CD4-positive, alpha-beta memory T cell (primary cell): ENCODE data around the gene TC2N. TPM values are rescaled to one million over a fixed set of nuclear protein-coding genes. Genes with fewer than 3 reads are reported as not detected.

Source experiments
- CTCF ChIA-PET: fragments of 350-600 bp; sonication (Branson Sonifier 250); formaldehyde crosslinking; loops from one replicate; lab custom pipeline; 2021; ENCODE audit warnings: inconsistent platforms; ENCODE audit not compliant: partially characterized antibody; lab: Charles Lee
- POLR2A ChIA-PET: fragments of 350-600 bp; sonication (Branson Sonifier 250); formaldehyde crosslinking; loops from one replicate; lab custom pipeline; 2021; ENCODE audit not compliant: partially characterized antibody; lab: Charles Lee
- DNase-seq, 5 donors: peaks; one replicate each; pipeline versions ENCODE4 v3.0.0 to v3.0.0-alpha.2; 2020 to 2022; ENCODE audit warnings: mixed read lengths in 1 of 5
- H3K27ac ChIP-seq: one replicate; pipeline ENCODE4 v1.7.0; 2013; ENCODE audit warnings: low read depth, low read length
- H3K27me3 ChIP-seq: 2 replicates; pipeline ENCODE4 v1.7.0; 2013; ENCODE audit warnings: mild to moderate bottlenecking, low read length, moderate library complexity; ENCODE audit not compliant: insufficient read depth
- H3K36me3 ChIP-seq: 2 replicates; pipeline ENCODE4 v1.7.0; 2013; ENCODE audit warnings: mild to moderate bottlenecking, low read length, moderate library complexity; ENCODE audit not compliant: insufficient read depth
- H3K4me1 ChIP-seq: 2 replicates; pipeline ENCODE4 v1.7.0; 2013; ENCODE audit warnings: mild to moderate bottlenecking, low read length, moderate library complexity; ENCODE audit not compliant: insufficient read depth
- H3K4me3 ChIP-seq, 2 donors: one replicate each; pipeline ENCODE4 v1.7.0; 2013; ENCODE audit warnings: low read length in 2 of 2, mild to moderate bottlenecking in 1 of 2
- H3K9me3 ChIP-seq, 2 donors: one replicate each; pipeline ENCODE4 v1.7.0; 2013; ENCODE audit warnings: low read length in 2 of 2, control low read depth in 1 of 2; ENCODE audit not compliant: control insufficient read depth in 1 of 2
- H3K27ac Mint-ChIP-seq, 7 donors: one replicate each; pipeline ENCODE4 v1.8.0; 2020 to 2021; ENCODE audit warnings: mixed read lengths in 7 of 7, mild to moderate bottlenecking in 6 of 7, inconsistent platforms in 3 of 7, moderate library complexity in 3 of 7
- H3K27me3 Mint-ChIP-seq, 2 donors: one replicate each; pipeline ENCODE4 v1.8.0; 2020 to 2021; ENCODE audit warnings: mixed read lengths in 2 of 2
- H3K36me3 Mint-ChIP-seq, 2 donors: one replicate each; pipeline ENCODE4 v1.8.0; 2020 to 2021; ENCODE audit warnings: mixed read lengths in 2 of 2, inconsistent platforms in 1 of 2, mild to moderate bottlenecking in 1 of 2
- H3K4me1 Mint-ChIP-seq, 4 donors: one replicate each; pipeline ENCODE4 v1.8.0; 2020 to 2021; ENCODE audit warnings: mixed read lengths in 4 of 4, mild to moderate bottlenecking in 1 of 4
- H3K4me3 Mint-ChIP-seq, 8 donors: one replicate each; pipeline ENCODE4 v1.8.0; 2020 to 2021; ENCODE audit warnings: mixed read lengths in 8 of 8, mild to moderate bottlenecking in 7 of 8, moderate library complexity in 6 of 8, inconsistent platforms in 3 of 8
- H3K9me3 Mint-ChIP-seq, 8 donors: one replicate each; pipeline ENCODE4 v1.8.0; 2020 to 2021; ENCODE audit warnings: mixed read lengths in 8 of 8, mild to moderate bottlenecking in 5 of 8, inconsistent platforms in 3 of 8, moderate library complexity in 1 of 8
- intact Hi-C: fragments of 100-400 bp; cut with micrococcal nuclease; formaldehyde crosslinking; loops from one replicate; pipeline ENCODE4 v1.15.1; 2023
- polyA plus RNA-seq, 2 donors: library from polyadenylated mRNA; unstranded; fragments of 300-500 nt; fragmentation: Illumina TruSeq; gene quantifications; one replicate each; pipeline ENCODE4 v1.2.3, GENCODE V29; 2021
- total RNA-seq, 2 experiments: library from RNA; stranded (reverse); gene quantifications; one replicate each; pipeline ENCODE4 v1.2.3, GENCODE V29; 2021

The TC2N gene
- total and polyA plus RNA-seq, 4 experiments from 2014 or later: 234 to 325 (median 291) TPM

- Histone ChIP-seq H3K4me3 (no peak overlapping the region), H3K4me1 (peaks cover 28% of the 10 kb centered on the region), H3K36me3 (no peaks in the 10 kb centered on the region), H3K27me3 (no peaks in the 10 kb centered on the region), H3K27ac (no peak overlapping the region), H3K9me3 (no peaks in the 10 kb centered on the region)
- no peak overlapping the region for H3K4me3 Mint-ChIP-seq
- H3K36me3 Mint-ChIP-seq: peaks cover 0 to 2% of the 10 kb centered on the region in 2 donors
- H3K27ac Mint-ChIP-seq: peak overlapping the region in 2 of 7 donors; percentile 9 to 51
- peaks cover 0 to 2% of the 10 kb centered on the region in 2 donors for H3K27me3 Mint-ChIP-seq
- intact Hi-C loops: no loop called here
- H3K4me1 Mint-ChIP-seq: peaks cover 19 to 36% (median 27%) of the 10 kb centered on the region in 4 donors
- ChIA-PET CTCF (interaction anchor here (0.6 kb wide), 1 partner anchor 41 kb away, joined by 4 read pairs; no protein-coding TSS in a partner anchor), POLR2A (interaction anchor here (1.7 to 4.8 kb wide), 3 partner anchors 11 to 21 kb away, joined by 5 to 51 read pairs (median 9); partner anchors contain the start of gene TC2N)
- peaks cover 0 to 3% (median 0%) of the 10 kb centered on the region in 8 donors for H3K9me3 Mint-ChIP-seq
- DNase-seq: no peak
These were observed 17.9 kb upstream of the TC2N start for GRCh38 chr14:91885113-91885712.

GRCh38 chr14:91884664-91885063 lies 17.3 kb upstream of the TC2N start:
- peaks cover 0 to 2% of the 10 kb centered on the region in 2 donors for H3K36me3 Mint-ChIP-seq

GRCh38 chr14:91883753-91884152 lies 16.4 kb upstream of the TC2N start:
- no peak for DNase-seq
- ChIA-PET CTCF (interaction anchor here (1.4 kb wide), 1 partner anchor 8 kb away, joined by 12 read pairs; no protein-coding TSS in a partner anchor), POLR2A (interaction anchor here (1.7 to 4.8 kb wide), 3 partner anchors 10 to 20 kb away, joined by 6 to 51 read pairs (median 9); partner anchors contain the start of gene TC2N)
- intact Hi-C loops: no loop called here
- Histone ChIP-seq H3K9me3 (no peaks in the 10 kb centered on the region), H3K27ac (no peak overlapping the region), H3K36me3 (no peaks in the 10 kb centered on the region), H3K4me3 (no peak overlapping the region), H3K27me3 (no peaks in the 10 kb centered on the region), H3K4me1 (peaks cover 18% of the 10 kb centered on the region)
- H3K4me3 Mint-ChIP-seq: no peak overlapping the region
- H3K27me3 Mint-ChIP-seq: peaks cover 0 to 2% of the 10 kb centered on the region in 2 donors
- peaks cover 19 to 36% (median 25%) of the 10 kb centered on the region in 4 donors for H3K4me1 Mint-ChIP-seq
- peaks cover 0 to 2% of the 10 kb centered on the region in 2 donors for H3K36me3 Mint-ChIP-seq
- peaks cover 0 to 3% (median 0%) of the 10 kb centered on the region in 8 donors for H3K9me3 Mint-ChIP-seq
- H3K27ac Mint-ChIP-seq: peak overlapping the region in 2 of 7 donors; percentile 5 to 35

More at GRCh38 chr14:91884664-91885063, 17.3 kb upstream of the TC2N start:
- no peaks in the 10 kb centered on the region for H3K27me3 ChIP-seq
- H3K4me1 ChIP-seq: peaks cover 26% of the 10 kb centered on the region
- H3K27ac ChIP-seq: no peak overlapping the region
- H3K36me3 ChIP-seq: no peaks in the 10 kb centered on the region
- no peak overlapping the region for H3K4me3 ChIP-seq
- peaks cover 0 to 2% of the 10 kb centered on the region in 2 donors for H3K27me3 Mint-ChIP-seq
- peak overlapping the region in 2 of 7 donors; percentile 8 to 51 for H3K27ac Mint-ChIP-seq
- intact Hi-C loops: no loop called here
- H3K4me3 Mint-ChIP-seq: no peak overlapping the region
- ChIA-PET CTCF (no interaction called here), POLR2A (interaction anchor here (1.7 to 4.8 kb wide), 3 partner anchors 11 to 21 kb away, joined by 5 to 51 read pairs (median 9); partner anchors contain the start of gene TC2N)
- no peak for DNase-seq
- H3K9me3 ChIP-seq: no peaks in the 10 kb centered on the region
- peaks cover 19 to 36% (median 26%) of the 10 kb centered on the region in 4 donors for H3K4me1 Mint-ChIP-seq
- H3K9me3 Mint-ChIP-seq: peaks cover 0 to 3% (median 0%) of the 10 kb centered on the region in 8 donors

GRCh38 chr14:91882776-91883175 lies 15.4 kb upstream of the TC2N start:
- Histone ChIP-seq H3K36me3 (no peaks in the 10 kb centered on the region), H3K4me1 (peaks cover 22% of the 10 kb centered on the region), H3K9me3 (no peaks in the 10 kb centered on the region), H3K27ac (no peak overlapping the region), H3K27me3 (no peaks in the 10 kb centered on the region), H3K4me3 (no peak overlapping the region)
- Mint-ChIP-seq H3K36me3 (peaks cover 0 to 2% of the 10 kb centered on the region in 2 donors), H3K27me3 (peaks cover 0 to 2% of the 10 kb centered on the region in 2 donors), H3K4me1 (peaks cover 24 to 43% (median 29%) of the 10 kb centered on the region in 4 donors), H3K4me3 (no peak overlapping the region), H3K27ac (peak overlapping the region in 2 of 7 donors; percentile 30 to 55), H3K9me3 (peaks cover 0 to 3% (median 0%) of the 10 kb centered on the region in 8 donors)
- POLR2A ChIA-PET: interaction anchor here (1.7 to 4.8 kb wide), 3 partner anchors 9 to 19 kb away, joined by 6 to 51 read pairs (median 9); partner anchors contain the start of gene TC2N
- intact Hi-C loops: no loop called here
- CTCF ChIA-PET: interaction anchor here (1.4 to 2.0 kb wide), 2 partner anchors 9 to 28 kb away, joined by 7 to 12 read pairs; no protein-coding TSS in a partner anchor
- DNase-seq: no peak

- CTCF ChIA-PET: interaction anchor here (2.0 kb wide), 1 partner anchor 29 kb away, joined by 7 read pairs; no protein-coding TSS in a partner anchor
- H3K36me3 Mint-ChIP-seq: peaks cover 0 to 2% of the 10 kb centered on the region in 2 donors
- peaks cover 0 to 3% (median 0%) of the 10 kb centered on the region in 8 donors for H3K9me3 Mint-ChIP-seq
- H3K4me1 Mint-ChIP-seq: peaks cover 26 to 47% (median 33%) of the 10 kb centered on the region in 4 donors
- POLR2A ChIA-PET: interaction anchor here (1.7 to 4.8 kb wide), 2 partner anchors 9 to 15 kb away, joined by 6 to 51 read pairs; partner anchors contain the start of gene TC2N
- H3K27me3 ChIP-seq: no peaks in the 10 kb centered on the region
- intact Hi-C loops: no loop called here
- no peak for DNase-seq
- H3K4me3 Mint-ChIP-seq: peak overlapping the region in 1 of 8 donors; percentile 60
- H3K36me3 ChIP-seq: no peaks in the 10 kb centered on the region
- H3K4me1 ChIP-seq: peaks cover 23% of the 10 kb centered on the region
- peak overlapping the region in 1 of 7 donors; percentile 77 for H3K27ac Mint-ChIP-seq
- no peaks in the 10 kb centered on the region for H3K9me3 ChIP-seq
- H3K27ac ChIP-seq: no peak overlapping the region
- peaks cover 0 to 2% of the 10 kb centered on the region in 2 donors for H3K27me3 Mint-ChIP-seq
- no peak overlapping the region for H3K4me3 ChIP-seq
These were observed 15.0 kb upstream of the TC2N start for GRCh38 chr14:91882369-91882768.

- no peak for DNase-seq
- Mint-ChIP-seq H3K4me1 (peaks cover 42 to 74% (median 62%) of the 10 kb centered on the region in 4 donors), H3K9me3 (peaks cover 0 to 3% (median 0%) of the 10 kb centered on the region in 8 donors), H3K27ac (peak overlapping the region in 5 of 7 donors; percentile 15 to 82 (median 68)), H3K4me3 (peak overlapping the region in 1 of 8 donors; percentile 42), H3K36me3 (peaks cover 0 to 2% of the 10 kb centered on the region in 2 donors), H3K27me3 (peaks cover 0 to 2% of the 10 kb centered on the region in 2 donors)
- no peaks in the 10 kb centered on the region for H3K36me3 ChIP-seq
- H3K27me3 ChIP-seq: no peaks in the 10 kb centered on the region
- no peak overlapping the region for H3K27ac ChIP-seq
- ChIA-PET CTCF (interaction anchor here (0.8 to 2.2 kb wide), 3 partner anchors 14 to 32 kb away, joined by 3 to 8 read pairs (median 4); no protein-coding TSS in a partner anchor), POLR2A (interaction anchor here (1.1 to 1.6 kb wide), 4 partner anchors 10 to 32 kb away, joined by 3 to 9 read pairs (median 4); partner anchors contain the start of gene TC2N)
- H3K9me3 ChIP-seq: no peaks in the 10 kb centered on the region
- H3K4me1 ChIP-seq: peaks cover 55% of the 10 kb centered on the region
- no peak overlapping the region for H3K4me3 ChIP-seq
- intact Hi-C loops: loop anchor here (10.0 kb wide), 2 partner anchors 564 to 1494 kb away; no protein-coding TSS in a partner anchor
These were observed 11.9 kb upstream of the TC2N start for GRCh38 chr14:91879196-91879595.
